Renal cortex interstitium (tissue), 11 donors: ENCODE measurements around the gene PTDSS2. TPM values are rescaled to one million over a fixed set of nuclear protein-coding genes. Genes with fewer than 3 reads are reported as not detected.
"Not testable (repeated sequence)": the region's sequence is repeated elsewhere in the genome, so short reads cannot be mapped to it uniquely, and the experiment has no call there.

Source experiments
- DNase-seq, 11 donors: peaks; one replicate each; pipeline ENCODE4 v3.0.0-alpha.2; 2013; ENCODE audit warnings: low read depth in 9 of 11, low spot score in 4 of 11; ENCODE audit errors: extremely low read depth in 1 of 11
- polyA plus RNA-seq, 3 donors: library from polyadenylated mRNA; unstranded; fragments of 120-200 nt; gene quantifications; one replicate each; pipeline ENCODE4 v1.2.1, GENCODE V29; 2013; ENCODE audit not compliant: insufficient read length in 3 of 3

Gene PTDSS2
- polyA plus RNA-seq, 3 donors: 30.6 to 40.8 (median 35.9) TPM

- DNase-seq: no peak
Measured at GRCh38 chr11:508956-509355, 58.9 kb downstream of the PTDSS2 start.

DNA sequence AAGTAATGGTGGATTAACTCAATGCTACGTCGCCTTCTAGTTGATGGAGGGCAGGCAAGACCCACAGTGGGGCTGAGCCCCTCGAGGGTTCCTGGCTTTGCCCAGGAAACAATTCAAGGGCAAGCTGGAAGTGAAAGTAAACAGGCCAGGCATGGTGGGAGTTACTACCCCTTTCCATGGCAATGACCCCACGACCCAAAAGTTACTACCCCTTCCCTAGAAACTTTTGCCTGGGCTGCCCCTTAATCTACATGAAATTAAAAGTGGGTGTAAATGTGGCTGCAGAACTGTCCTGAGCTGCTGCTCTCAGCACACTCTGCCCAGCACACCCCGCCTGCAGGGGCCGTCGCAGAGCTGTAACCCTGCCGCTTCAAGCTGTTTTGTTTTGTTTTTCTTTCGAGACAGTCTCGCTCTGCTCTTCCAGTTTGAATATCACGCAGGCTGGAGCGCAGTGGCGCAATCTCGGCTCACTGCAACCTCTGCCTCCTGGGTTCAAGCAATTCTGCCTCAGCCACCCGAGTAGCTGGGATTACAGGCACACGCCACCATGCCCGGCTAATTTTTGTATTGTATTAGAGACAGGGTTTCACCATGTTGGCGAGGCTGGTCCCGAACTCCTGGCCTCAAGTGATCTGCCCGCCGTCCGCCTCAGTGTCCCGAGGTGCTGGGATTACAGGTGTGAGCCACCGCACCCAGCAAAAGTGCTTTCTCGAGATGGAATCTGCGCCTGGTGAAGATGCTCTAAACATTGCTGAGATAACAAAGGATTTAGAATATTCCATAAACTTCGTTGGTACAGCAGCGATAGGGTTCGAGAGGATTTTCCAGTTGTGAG is 62.9 kb downstream of the PTDSS2 start:
- DNase-seq: no peak

DNA sequence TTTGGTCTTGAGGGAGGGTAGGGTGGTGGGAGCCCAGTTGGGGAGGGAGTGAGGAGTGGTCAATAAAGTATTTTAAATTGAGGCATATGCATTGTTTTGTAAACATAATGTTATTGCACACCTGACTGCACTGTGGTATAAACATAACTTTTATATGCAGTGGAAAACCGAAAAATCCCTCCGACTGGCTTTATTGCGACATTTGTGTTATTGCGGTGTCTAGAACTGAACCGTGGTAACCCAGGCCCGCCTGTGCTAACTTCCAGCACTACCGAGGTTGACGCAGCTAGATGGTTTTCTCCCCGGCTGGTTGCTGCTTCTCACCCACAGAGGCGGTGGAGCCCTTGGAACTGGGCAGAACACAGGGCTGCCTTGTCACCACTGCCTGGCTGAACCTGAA is 64.5 kb downstream of the PTDSS2 start:
- DNase-seq: no peak

DNA sequence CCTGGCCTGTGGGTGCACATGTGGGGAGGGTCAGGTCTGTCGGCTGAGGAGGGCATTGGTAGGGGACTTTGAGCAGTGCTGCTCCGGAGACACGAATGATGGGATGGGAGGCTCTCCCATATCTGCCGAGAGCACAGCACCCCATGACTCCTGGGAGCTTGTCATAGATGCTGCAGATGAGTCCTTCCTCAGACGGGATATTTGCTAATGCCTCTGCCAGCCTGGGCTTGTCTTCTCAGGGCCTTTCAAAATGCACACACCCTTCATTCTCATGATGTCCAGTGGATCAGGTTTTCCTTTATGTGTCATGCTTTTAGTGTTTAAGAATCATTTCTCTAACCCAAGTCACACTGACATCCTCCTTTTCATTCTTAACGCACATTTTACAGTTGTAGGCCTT is 65.1 kb downstream of the PTDSS2 start:
- DNase-seq: no peak

DNA sequence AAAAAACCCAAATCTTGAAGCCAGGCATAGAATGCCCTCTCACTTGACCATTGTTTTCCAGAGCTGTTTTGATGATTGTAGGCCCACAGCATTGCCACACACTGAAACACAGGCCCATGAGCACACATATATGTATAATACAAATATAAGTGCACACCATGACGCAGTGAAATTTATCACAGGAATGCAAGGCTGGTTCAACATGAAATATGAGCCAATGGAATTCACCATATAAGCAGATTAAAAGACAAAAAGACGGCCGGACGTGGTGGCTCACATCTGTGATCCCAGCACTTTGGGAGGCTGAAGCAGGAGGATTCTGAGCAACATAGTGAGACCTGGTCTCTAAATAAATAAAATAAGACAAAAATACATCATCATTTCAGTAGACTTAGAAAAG is 66.3 kb downstream of the PTDSS2 start:
- DNase-seq: no peak

DNA sequence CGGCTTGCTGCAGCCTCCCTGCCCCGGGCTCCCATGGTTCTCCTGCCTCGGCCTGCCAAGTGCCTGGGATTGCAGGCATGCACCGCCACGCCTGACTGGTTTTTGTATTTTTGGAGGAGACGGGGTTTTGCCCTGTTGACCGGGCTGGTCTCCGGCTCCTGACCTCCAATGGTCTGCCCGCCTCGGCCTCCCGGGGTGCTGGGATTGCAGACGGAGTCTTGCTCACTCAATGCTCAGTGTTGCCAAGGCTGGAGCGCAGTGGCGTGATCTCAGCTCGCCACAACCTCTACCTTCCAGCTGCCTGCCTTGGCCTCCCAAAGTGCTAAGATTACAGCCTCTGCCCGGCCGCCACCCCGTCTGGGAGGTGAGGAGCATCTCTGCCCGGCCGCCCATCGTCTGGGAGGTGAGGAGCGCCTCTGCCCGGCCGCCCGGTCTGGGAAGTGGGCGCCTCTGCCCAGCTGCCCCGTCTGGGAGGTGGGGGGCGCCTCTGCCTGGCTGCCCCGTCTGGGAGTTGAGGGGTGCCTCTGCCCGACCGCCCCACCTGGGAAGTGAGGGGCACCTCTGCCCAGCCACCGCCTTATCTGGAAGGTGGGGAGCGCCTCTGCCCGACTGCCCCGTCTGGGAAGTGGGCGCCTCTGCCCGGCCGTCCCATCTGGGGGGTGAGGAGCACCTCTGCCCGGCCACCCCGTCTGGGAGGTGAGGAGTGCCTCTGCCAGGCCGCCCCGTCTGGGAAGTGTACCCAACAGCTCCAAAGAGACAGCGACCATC is 67.0 kb downstream of the PTDSS2 start:
- not testable (repeated sequence) for DNase-seq

GRCh38 chr11:518463-519202 is 68.6 kb downstream of the PTDSS2 start:
- peak in 4 of 11 donors; percentile 63 to 80 (median 76) for DNase-seq

- no peak for DNase-seq
Measured at GRCh38 chr11:520428-521176, 70.5 kb downstream of the PTDSS2 start.

DNA sequence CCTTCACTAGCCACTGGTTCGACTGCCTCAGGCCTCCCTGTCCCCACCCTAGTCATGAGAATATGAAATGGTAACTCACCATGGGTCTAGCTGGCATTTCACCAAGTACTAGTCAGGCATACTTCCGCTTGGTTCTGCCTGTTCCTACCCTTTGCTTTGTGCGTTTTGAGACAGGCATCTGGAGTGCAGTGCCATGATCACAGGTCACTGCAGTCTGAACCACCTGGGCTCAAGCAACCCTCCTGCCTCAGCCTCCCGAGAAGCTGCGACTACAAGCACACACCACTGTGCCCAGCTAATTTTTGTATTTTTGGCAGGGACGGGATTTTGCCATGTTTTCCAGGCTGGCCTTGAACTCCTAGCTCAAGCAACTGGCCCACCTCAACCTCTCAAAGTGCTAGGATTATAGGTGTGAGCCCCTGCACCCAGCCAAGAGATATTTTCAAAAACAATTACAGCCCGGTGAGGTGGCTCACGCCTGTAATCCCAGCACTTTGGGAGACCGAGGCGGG is 71.2 kb downstream of the PTDSS2 start:
- no peak for DNase-seq

- no peak for DNase-seq
Measured at GRCh38 chr11:526192-526591, 76.1 kb downstream of the PTDSS2 start.

DNA sequence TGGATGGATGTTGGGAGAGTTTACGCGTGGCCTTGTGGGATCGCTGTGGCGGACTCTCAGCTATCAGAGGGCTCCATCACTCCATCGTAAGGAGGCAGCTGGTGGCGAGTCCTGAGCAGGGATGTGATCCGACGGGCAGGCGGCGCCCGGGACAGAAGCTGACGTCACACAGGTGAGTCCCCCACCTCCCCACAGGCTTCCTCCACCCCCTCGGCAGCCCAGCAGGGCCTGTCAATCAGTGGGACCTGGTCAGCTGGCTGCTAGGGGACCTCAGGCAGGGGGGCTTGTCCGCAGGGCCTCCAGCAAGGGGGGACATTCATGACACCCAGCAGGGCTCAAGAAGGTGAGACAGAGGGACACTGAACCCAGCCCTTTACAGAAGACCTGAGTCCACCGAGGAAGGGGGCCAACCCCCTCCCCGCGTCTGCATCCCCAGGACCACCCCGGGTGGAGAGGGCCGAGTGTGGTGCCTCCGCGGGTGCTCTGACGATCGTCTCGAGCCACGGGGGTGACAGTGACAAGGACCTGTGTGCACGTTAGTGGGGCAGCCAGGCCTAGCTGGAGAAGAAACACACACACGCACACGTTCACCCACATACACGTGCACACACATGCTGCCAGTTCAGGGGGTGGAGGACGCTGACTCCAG is 78.2 kb downstream of the PTDSS2 start:
- no peak for DNase-seq

GRCh38 chr11:528815-529727 is 79.0 kb downstream of the PTDSS2 start:
- no peak for DNase-seq

DNA sequence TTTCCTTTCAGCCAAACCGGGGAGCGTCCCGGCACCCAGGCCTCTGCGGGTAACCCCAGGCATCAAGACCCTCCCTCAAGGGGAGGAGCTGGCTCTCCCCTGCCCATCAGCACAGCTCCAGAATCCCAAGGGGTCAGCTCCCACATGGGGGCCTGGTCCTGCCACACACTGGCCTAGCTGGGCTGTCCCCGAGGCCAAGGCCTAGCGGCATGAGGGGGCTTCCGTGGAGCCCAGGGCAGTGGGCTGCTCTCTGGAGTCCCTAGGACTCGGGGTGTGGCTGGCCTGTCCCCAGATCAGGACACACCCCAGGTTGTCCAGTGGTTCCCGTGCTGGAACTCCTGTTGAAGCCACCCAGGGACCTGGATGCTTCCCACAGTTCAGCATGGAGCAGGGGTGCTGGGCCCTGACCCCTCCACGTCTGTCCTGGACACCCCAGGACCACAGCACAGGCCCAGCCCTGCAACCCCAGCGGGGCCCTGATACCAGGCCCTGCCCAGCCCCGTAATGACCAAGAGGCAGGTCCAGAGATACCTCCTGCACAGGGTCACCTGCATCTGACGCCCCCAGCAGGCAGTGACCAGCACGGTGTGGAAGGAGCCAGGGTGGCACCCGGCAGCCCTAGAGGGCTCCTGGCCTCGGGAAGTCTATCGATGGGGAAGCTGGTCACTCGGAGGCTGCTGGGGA is 79.8 kb downstream of the PTDSS2 start:
- no peak for DNase-seq

- DNase-seq: no peak
Measured at GRCh38 chr11:530960-531831, 81.1 kb downstream of the PTDSS2 start.

DNA sequence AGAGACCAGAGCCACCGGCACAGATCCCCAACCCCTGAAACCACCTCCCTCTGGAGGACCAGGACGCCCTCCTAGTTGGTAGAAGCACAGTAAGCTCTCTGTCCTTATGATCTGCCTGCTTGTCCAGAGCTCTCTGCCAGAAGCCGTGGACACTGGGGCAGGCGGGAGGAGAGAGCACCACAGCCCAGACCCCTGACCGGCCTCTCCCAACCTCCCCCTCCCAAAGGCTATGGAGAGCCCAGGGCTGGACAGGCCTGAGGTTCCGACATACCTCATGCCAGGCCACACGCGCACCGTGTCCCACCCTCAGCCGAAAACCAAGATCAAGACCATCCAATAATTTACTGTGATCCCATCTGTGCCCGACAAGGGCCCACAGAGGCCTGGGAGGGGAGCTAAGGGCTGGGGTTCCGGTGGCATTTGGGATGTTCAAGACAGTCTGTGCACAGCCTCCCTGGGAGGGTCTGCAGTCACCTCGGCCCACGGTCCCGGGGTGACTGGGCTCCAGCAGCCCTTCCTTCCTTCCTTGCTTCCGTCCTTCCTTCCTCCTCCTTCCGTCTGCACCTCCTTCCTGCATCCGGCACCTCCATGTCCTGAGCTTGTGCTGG is 81.9 kb downstream of the PTDSS2 start:
- no peak for DNase-seq
